GM21367 (cell line): ENCODE measurements around the gene ERN2.
"Not testable (repeated sequence)": the region's sequence is repeated elsewhere in the genome, so short reads cannot be mapped to it uniquely, and the experiment has no call there.

ENCODE experiments used
- ATAC-seq: cut with Tn5 transposase; IDR thresholded peaks from one replicate; pipeline ENCODE4 v1.9.1; 2021; ENCODE audit not compliant: unreplicated experiment

Gene ERN2

DNA sequence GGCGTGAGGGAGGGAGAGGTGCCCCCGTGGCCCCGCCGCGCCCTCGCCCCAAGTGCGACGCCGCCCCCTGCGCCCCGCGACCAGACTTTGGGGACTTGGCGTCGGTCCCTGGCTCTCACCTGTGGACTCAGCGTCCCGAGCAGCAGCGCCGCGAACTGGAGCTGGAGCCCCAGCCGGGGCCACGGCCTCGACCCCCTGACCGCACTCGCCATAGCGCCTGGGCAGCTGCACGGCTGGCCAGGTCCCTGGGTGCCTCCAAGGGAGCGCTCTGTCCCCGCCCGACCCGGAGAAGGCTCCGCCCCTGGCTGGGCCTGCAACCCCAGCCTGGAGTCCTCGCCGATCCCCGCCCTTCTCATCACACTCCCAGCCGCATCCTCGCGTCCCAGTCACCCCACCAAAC, at the start of gene ERN2:
Gene ERN2, minus strand, starts transcription at position 247 of the 400 bp plus-strand sequence. Its CDS starts 35 bp downstream, at position 212.
- no peak for ATAC-seq

DNA sequence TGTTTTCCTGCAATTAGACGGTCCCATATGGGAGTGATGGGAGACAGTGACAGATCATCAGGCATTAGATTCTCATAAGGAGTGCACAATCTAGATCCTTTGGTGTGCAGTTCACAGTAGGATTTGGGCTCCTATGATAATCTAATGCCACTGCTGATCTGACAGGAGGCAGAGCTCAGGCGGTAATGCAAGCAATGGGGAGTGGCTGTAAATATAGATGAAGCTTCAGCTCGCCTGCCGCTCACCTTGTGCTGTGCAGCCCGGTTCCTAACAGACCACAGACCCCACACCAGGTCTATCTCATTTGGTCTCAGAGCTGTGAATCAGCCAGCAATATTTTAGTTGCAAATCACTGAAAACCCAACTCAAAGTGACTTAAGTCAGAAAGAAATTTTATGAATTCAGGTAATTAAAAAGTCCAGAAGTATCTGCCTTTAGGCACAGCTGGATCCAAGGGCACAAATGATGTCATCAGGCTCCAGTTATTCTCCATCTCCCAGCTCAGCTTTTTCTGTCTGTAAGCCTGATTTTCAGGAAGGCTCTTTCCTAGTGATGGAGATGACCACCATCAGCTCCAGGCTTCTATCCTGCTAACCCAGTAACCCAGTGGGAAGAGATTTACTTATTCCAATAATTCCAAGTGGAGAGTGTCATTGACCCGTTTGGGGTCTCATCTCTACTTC, 45.1 kb upstream of the ERN2 start:
- no peak for ATAC-seq

DNA sequence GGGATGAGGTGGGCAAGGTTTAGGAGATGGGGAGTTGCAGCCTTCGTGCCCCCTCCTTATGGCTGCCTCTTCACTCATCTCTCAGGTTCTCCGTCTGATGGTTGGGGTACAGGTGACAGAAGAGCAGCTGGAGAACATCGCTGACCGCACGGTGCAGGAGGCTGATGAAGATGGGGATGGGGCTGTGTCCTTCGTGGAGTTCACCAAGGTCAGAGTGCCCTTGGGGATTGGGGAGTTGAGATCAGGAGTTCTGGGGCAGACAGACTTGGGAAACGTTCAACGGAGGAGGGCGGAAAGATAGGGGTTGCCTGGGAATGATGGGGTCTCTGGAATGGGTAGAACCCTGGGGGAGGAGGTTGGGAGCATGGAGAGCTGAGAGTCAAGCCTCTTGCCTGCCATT, 44.1 kb upstream of the ERN2 start:
- ATAC-seq: no peak

- ATAC-seq: no peak
Measured at GRCh38 chr16:23755484-23755809, 42.4 kb upstream of the ERN2 start.

DNA sequence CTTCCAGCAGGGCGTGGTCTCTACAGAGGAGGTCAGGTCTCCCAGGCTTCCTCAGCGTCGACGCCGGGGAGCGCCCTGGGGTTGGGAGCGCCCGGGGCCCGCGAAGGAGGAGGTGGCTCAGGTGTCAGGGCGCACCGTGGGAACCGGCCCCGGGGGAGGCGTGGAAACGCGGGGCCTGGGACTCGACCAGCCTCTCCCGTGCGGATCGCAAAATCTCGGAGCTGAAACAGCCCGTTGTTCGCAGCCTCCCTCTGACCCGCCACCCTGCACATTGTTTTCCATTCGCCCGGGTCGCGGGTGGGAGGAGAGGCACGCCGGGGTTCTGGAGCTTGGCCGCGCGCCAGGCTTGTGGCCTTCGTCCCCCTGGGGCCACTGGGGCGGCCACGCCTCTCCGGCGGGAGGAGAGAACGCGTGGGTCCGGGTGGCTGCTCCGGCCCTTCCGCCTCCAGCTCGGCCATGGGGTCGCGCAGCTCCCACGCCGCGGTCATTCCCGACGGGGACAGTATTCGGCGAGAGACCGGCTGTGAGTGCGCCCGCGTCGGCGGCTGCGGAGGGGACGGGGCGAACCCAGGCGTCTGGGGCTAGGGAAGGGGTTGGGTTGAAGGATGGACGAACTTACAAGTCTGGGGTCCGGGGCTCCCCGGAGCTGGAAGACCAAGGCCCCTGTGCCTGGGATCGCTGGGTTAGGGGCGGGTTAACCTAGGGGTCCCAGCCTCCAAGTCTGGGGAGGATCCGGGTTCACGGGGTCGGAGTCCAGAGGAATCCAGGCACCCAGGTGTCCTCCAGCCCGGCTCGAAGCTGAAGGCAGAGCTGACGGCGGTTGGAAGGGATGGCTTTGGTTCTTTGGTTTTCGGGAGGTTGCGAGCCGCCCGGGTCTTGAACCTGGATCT, 41.8 kb upstream of the ERN2 start, which contains the start of gene CHP2:
Gene CHP2, plus strand, starts transcription at position 433 of the 890 bp plus-strand sequence. Its CDS starts 24 bp downstream, at position 457.
- no peak for ATAC-seq

GRCh38 chr16:23753908-23754593, 41.0 kb upstream of the ERN2 start:
- no peak for ATAC-seq

GRCh38 chr16:23751053-23751452, 38.0 kb upstream of the ERN2 start:
- ATAC-seq: not testable (repeated sequence)

DNA sequence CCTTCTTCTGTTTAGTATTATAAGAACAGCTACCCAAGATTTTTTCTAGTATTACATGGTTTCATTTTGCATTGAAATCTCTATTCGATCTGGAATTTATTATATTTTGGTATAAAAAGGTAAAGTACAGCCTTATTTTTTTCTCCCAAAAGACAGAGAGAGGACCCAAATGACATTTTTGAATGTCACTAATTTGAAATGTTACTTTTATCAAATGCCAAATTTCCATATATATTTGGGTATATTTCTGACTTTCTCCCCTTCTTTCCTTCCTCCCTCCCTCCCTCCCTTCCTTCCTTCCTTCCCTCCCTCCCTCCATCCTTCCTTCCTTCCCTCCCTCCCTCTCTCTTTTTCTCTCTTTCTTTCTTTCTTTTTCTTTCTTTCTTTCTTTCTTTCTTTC, 35.6 kb upstream of the ERN2 start:
- ATAC-seq: no peak

DNA sequence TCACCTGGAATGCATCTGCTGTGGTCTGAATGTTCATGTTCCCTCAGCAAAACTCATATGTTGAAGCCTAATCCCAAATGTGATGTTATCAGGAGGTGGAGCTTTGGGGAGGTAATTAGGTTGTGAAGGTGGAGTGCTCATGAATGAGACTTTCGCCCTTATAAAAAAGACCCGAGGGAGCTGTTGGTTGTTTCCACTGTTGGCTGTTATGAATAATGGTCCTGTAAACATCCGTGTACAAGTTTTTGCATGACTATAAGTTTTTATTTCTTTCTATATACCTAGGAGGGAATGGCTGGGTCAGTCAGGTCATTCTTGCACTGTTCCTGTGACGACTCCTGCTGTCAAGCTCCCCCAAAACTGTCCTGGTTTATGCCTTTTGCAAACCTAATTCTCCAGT, 32.2 kb upstream of the ERN2 start:
- ATAC-seq: no peak

- no peak for ATAC-seq
Measured at GRCh38 chr16:23742766-23743165, 29.7 kb upstream of the ERN2 start.

- ATAC-seq: no peak
Measured at GRCh38 chr16:23741675-23742303, 28.8 kb upstream of the ERN2 start.

DNA sequence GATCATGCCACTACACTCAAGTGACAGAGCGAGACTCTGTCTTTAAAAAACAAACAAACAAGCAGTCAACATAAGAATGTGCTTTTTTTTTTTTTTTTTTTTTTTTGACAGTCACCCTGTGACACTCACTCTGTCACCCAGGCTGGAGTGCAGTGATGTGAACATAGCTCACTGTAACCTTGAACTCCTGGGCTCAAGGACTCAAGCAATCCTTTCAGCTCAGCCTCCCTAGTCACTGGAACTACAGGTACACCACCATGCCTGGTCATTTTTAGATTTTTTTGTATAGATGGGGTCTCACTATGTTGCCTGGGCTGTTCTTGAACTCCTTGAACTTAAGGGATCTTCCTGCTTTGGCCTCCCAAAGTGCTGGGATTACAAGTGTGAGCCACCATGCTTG, 26.5 kb upstream of the ERN2 start:
- no peak for ATAC-seq

GRCh38 chr16:23737423-23738028, 24.5 kb upstream of the ERN2 start:
- ATAC-seq: not testable (repeated sequence)

- no peak for ATAC-seq
Measured at GRCh38 chr16:23734176-23734893, 21.3 kb upstream of the ERN2 start.

GRCh38 chr16:23729503-23730424, 16.7 kb upstream of the ERN2 start:
- no peak for ATAC-seq

DNA sequence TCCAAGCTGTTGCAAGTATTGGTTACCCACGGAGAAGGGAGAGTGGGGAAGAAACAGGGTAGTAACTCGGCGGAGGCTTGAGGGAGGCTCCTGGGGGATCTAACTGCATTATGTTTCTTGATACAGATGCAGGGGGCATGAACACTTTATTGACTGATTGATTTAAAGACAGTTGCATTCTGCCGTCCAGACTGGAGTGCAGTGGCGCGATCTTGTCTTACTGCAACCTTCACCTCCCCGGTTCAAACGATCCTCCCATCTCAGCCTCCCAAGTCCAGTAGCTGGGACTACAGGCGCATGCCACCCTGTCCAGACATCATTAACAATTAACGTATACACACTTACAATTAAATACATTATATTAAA, 15.1 kb upstream of the ERN2 start:
- ATAC-seq: no peak

DNA sequence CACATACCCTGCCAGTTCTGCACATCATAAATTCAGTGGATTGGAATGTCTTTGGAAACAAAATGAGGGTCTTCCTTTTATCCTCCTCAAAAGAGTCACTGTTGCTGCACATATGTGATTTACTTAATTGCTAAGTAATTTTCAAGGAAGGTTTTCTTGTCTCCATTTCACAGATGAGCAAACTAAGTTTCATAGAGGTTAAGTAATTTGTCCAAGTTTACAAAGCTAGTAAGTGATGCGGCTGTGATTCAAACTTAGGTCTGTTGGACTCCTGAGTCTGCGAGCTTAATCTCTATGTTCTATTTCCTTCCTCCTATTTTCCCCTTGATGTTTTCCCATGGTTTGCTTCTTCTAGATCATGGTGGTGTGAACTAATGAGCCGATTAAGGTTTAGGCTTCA, 13.7 kb upstream of the ERN2 start:
- ATAC-seq: no peak

GRCh38 chr16:23724785-23725131, 11.7 kb upstream of the ERN2 start:
- ATAC-seq: no peak

GRCh38 chr16:23724096-23724784, 11.2 kb upstream of the ERN2 start:
- no peak for ATAC-seq
